GM12872 (cell line): ENCODE results near the gene ABCC8.

Experiments used
- TF ChIP-seq, protein P1 (sequence below): IDR thresholded peaks from 3 replicates; pipeline ENCODE4 v1.5.1; 2011; ENCODE audit warnings: low read depth, mild to moderate bottlenecking, low read length, moderate library complexity; ENCODE audit not compliant: insufficient read depth

ABCC8 gene

DNA sequence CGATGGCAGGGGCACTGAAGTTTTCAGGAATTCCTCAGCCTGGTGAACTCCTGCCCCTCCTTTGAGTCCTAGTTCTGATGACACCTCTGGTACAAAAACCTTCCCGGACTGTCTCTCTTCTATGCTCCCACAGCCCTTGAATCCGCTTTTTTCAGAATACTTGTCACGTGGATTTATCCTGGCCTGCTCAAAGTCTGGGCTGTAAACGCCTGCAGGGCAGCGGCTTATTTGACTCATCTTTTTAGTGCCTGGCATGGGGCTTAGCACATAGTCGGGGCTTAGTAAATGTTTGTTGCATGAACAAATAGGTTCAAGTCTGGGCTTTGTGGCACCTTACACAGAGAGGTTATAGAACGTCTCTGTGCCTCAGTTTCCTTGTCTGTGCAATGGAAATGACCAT lies 74.8 kb downstream of the ABCC8 start:
- TF ChIP-seq, protein P1, sequence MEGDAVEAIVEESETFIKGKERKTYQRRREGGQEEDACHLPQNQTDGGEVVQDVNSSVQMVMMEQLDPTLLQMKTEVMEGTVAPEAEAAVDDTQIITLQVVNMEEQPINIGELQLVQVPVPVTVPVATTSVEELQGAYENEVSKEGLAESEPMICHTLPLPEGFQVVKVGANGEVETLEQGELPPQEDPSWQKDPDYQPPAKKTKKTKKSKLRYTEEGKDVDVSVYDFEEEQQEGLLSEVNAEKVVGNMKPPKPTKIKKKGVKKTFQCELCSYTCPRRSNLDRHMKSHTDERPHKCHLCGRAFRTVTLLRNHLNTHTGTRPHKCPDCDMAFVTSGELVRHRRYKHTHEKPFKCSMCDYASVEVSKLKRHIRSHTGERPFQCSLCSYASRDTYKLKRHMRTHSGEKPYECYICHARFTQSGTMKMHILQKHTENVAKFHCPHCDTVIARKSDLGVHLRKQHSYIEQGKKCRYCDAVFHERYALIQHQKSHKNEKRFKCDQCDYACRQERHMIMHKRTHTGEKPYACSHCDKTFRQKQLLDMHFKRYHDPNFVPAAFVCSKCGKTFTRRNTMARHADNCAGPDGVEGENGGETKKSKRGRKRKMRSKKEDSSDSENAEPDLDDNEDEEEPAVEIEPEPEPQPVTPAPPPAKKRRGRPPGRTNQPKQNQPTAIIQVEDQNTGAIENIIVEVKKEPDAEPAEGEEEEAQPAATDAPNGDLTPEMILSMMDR = no peak

DNA sequence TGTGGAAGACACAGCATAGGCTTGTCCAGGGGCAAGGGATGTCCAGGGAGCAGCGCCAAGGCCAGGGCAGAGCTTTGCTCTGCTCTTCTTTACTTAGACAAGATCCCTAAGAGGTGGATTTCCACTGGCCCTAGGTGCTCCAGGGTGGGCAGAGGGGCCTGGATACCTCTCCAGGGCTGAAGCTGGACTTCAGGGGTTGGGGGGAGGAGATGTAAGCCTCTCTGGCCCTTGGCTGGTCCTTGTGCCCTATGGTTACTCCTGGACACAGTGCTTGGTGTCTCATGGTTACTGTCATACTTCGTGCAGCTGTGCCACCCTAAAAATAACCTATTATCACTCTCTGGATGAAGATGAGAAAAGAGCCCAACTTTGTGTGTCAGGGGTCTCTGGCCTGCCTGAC lies 75.3 kb downstream of the ABCC8 start:
- TF ChIP-seq, protein P1 = no peak

DNA sequence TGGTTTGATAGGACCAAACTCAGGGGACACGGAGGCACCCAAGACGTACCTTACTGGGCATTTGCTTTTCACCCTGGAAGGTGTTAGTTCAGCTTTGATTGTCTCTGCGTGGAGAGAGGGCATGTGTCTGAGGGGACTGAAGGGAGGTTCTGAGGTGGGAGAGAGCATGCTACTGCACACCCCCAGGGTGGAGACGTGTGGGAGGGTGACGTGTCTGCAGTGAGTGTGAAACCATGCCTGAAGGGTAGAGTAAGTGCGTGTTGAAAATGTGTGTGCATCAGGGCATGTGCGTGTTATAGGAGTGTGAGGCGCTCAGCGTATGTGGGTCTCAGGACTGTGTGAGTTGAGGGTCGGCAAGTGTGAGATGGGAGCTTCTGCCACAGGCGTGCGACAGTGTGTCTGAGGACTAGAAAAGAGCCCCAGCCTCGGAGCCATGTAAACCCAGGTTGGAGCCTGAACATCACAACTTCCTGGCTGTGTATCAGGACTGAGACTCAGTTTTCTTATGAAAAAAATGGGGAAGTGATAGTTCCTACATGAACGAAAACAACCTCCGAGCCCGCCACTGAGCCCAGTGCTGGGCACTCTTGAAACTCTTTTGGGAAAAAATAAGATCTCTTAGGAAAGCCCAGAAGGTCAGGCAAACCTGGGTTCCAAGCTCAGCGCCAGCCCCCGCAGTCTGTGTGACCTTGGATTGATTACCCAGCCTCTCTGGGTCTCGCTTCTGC lies 76.4 kb downstream of the ABCC8 start:
- TF ChIP-seq, protein P1 = no peak

DNA sequence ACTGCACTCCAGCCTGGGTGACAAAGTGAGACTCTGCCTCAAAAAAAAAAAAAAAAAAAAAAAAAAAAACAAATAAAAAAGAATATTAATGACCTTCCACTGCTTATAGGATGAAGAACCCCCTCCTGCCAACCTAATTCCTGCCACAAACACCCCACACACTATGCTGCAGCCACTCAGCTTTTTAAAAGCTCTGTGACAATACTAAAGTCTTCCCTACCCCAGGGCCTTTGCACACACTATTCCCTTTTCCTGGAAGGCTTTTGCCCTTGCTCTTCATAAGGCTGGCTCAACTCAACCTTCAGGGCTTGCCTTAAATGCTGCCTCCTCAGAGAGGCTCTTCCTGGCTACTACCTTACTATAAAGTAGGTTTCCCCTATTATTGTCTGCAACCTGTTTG lies 77.4 kb downstream of the ABCC8 start:
- TF ChIP-seq, protein P1 = no peak

GRCh38 chr11:17397311-17398002 lies 79.2 kb downstream of the ABCC8 start:
- TF ChIP-seq, protein P1 = no peak

DNA sequence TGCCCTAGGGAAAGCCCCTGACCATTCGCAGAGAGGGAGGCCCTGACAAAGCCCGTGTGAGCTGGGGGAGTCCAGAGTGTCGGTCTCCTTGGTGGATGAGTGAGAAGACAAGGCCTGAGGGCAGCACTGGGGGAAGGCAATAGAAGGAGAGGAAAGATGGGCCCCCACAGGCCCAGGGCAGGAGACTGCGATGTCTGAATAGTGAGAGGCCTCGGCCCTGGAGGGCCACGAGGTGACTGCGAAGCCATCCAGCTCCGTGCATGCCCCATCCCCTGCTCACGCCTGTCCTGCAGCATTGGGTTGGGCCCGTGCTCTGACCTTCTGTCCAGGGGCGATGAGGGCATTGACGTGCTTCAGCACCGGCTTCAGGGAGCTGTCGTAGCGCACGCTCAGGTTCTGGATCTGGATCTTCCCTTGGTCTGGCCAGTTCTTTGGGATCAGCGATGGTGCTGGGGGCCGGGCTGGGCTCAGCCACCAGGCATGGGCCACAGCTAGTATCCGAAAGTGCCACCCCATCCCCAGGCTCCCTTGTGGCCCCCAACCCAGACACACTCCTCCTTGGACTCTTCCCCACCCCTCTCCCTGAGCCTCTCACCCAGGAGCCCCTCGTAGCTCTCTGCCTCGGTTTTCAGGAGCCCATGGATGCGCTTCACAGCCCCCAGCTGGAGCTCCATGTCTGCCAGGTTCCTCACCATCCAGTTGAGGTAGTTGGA lies 79.9 kb downstream of the ABCC8 start:
- TF ChIP-seq, protein P1 = no peak

- TF ChIP-seq, protein P1 = no peak
These were observed 80.7 kb downstream of the ABCC8 start for GRCh38 chr11:17395978-17396377.
